Measurements from ENCODE around the gene MOB2.

MOB2 gene

GRCh38 chr11:1490651-1491050 is 4.1 kb upstream of the MOB2 start:
- no peak overlapping the region for H3K27ac ChIP-seq (ENCODE audit: low read length)
- no peak overlapping the region for H3K9ac ChIP-seq (ENCODE audit: low read depth, low read length)
- H3K36me3 ChIP-seq (ENCODE audit: insufficient read depth, low read length): no peaks in the 10 kb centered on the region
- H3K9me3 ChIP-seq (ENCODE audit: insufficient read depth, low read length, severe bottlenecking): no peaks in the 10 kb centered on the region
- H4K20me1 ChIP-seq (ENCODE audit: insufficient read depth, low read length): peaks cover 56% of the 10 kb centered on the region
- no peaks in the 10 kb centered on the region for H3K4me1 ChIP-seq (ENCODE audit: insufficient read depth, low read length)
- TF ChIP-seq CTCF (IDR thresholded peaks at IDR 0.05; ENCODE audit: borderline replicate concordance, extremely low read depth, low read length, poor library complexity, severe bottlenecking): no peak
- no peak for TF ChIP-seq EZH2 (IDR thresholded peaks at IDR 0.05; ENCODE audit: borderline replicate concordance, low read depth, low read length, severe bottlenecking)
- H3K79me2 ChIP-seq (ENCODE audit: insufficient read depth, low read length): peaks cover 87% of the 10 kb centered on the region
- no peak for ATAC-seq (ENCODE audit: insufficient read depth, low read depth)
- DNase-seq: no peak
- no peak overlapping the region for H3K4me3 ChIP-seq (ENCODE audit: low read depth in 1 of 2, low read length in 2 of 2)
- H3K4me2 ChIP-seq (ENCODE audit: insufficient read depth, low read length): no peak overlapping the region
- H2AFZ ChIP-seq (ENCODE audit: low read depth, low read length): no peak overlapping the region
- no peaks in the 10 kb centered on the region for H3K27me3 ChIP-seq (ENCODE audit: insufficient read depth, low read length, poor library complexity)

- Histone ChIP-seq H3K79me2 (ENCODE audit: insufficient read depth, low read length) (peaks cover 92% of the 10 kb centered on the region), H2AFZ (ENCODE audit: low read depth, low read length) (no peak overlapping the region), H3K27me3 (ENCODE audit: insufficient read depth, low read length, poor library complexity) (no peaks in the 10 kb centered on the region), H3K4me2 (ENCODE audit: insufficient read depth, low read length) (no peak overlapping the region), H3K27ac (ENCODE audit: low read length) (no peak overlapping the region), H3K9me3 (ENCODE audit: insufficient read depth, low read length, severe bottlenecking) (no peaks in the 10 kb centered on the region), H3K9ac (ENCODE audit: low read depth, low read length) (no peak overlapping the region), H4K20me1 (ENCODE audit: insufficient read depth, low read length) (peaks cover 72% of the 10 kb centered on the region), H3K4me3 (ENCODE audit: low read depth in 1 of 2, low read length in 2 of 2) (no peak overlapping the region), H3K4me1 (ENCODE audit: insufficient read depth, low read length) (no peaks in the 10 kb centered on the region), H3K36me3 (ENCODE audit: insufficient read depth, low read length) (no peaks in the 10 kb centered on the region)
- TF ChIP-seq EZH2 (IDR thresholded peaks at IDR 0.05; ENCODE audit: borderline replicate concordance, low read depth, low read length, severe bottlenecking): no peak
- TF ChIP-seq CTCF (IDR thresholded peaks at IDR 0.05; ENCODE audit: borderline replicate concordance, extremely low read depth, low read length, poor library complexity, severe bottlenecking): no peak
- DNase-seq: no peak
- no peak for ATAC-seq (ENCODE audit: insufficient read depth, low read depth)
Measured at GRCh38 chr11:1488575-1489180, 2.1 kb upstream of the MOB2 start.

- no peaks in the 10 kb centered on the region for H3K36me3 ChIP-seq (ENCODE audit: insufficient read depth, low read length)
- no peaks in the 10 kb centered on the region for H3K4me1 ChIP-seq (ENCODE audit: insufficient read depth, low read length)
- no peak overlapping the region for H3K4me2 ChIP-seq (ENCODE audit: insufficient read depth, low read length)
- H3K9ac ChIP-seq (ENCODE audit: low read depth, low read length): no peak overlapping the region
- H3K27me3 ChIP-seq (ENCODE audit: insufficient read depth, low read length, poor library complexity): no peaks in the 10 kb centered on the region
- no peak for TF ChIP-seq EZH2 (IDR thresholded peaks at IDR 0.05; ENCODE audit: borderline replicate concordance, low read depth, low read length, severe bottlenecking)
- TF ChIP-seq CTCF (IDR thresholded peaks at IDR 0.05; ENCODE audit: borderline replicate concordance, extremely low read depth, low read length, poor library complexity, severe bottlenecking): no peak
- no peak overlapping the region for H3K27ac ChIP-seq (ENCODE audit: low read length)
- no peak overlapping the region for H3K4me3 ChIP-seq (ENCODE audit: low read depth in 1 of 2, low read length in 2 of 2)
- peaks cover 79% of the 10 kb centered on the region for H4K20me1 ChIP-seq (ENCODE audit: insufficient read depth, low read length)
- DNase-seq (no peak), ATAC-seq (ENCODE audit: insufficient read depth, low read depth) (peak; percentile 54; the same call in 1 of the 3 replicates)
- no peak overlapping the region for H2AFZ ChIP-seq (ENCODE audit: low read depth, low read length)
- H3K9me3 ChIP-seq (ENCODE audit: insufficient read depth, low read length, severe bottlenecking): no peaks in the 10 kb centered on the region
- H3K79me2 ChIP-seq (ENCODE audit: insufficient read depth, low read length): peaks cover 92% of the 10 kb centered on the region
Measured at GRCh38 chr11:1487851-1488574, 1.4 kb upstream of the MOB2 start.

All from DND-41 (cell line).